NCI-H2227 treated with DMSO at 0.1 percent for 48 hours (cell line): ENCODE data around the gene IL34.

Experiments used
- DNase-seq: peaks from one replicate; lab custom pipeline; 2025; lab: John Stamatoyannopoulos, UW

The IL34 gene

DNA sequence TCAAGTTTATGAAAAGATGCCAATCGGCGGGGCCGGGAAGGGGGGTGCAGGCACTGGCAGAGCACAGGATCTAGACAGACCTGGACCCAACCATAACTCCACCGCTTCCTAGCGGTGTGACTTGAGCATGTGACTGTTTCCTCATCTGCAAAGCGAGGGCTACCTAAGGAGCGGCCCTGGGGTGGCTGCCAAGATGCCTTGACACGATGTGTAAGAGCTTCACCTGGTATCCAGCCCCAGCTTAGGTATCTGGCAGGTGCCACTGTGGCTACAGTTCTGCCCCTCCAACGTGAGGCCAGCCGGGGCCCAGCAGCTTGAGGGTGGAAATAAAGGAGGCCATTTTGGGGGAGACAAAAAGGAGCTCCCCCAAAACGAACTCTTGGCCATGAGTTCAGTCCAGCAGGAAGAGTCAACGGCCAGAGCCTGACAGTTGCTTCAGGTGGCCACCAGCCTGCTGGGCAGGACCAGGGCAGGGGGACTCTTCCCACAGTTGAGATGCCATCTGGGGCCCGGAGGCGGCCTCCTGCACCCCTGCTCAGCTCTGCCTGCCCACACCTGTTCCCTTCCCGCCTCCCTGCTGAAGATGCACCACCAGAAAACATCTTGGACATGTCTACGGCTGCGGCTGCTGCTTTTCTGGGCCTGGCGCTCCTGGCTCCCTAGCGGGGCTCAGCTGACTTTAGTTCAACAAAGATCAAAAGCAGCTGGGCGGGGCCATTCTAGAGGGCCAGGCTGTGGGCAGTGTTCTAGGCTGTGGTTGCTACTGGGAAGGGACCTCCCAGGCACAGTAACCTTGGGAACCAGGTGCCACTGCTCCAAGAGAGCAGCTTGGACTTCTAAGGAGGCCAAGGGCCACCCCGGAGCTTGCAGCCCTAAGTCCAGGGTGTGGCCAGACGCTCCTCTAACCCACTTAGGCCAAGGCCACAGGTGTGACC, 42.9 kb downstream of the IL34 start:
- DNase-seq, result no peak

DNA sequence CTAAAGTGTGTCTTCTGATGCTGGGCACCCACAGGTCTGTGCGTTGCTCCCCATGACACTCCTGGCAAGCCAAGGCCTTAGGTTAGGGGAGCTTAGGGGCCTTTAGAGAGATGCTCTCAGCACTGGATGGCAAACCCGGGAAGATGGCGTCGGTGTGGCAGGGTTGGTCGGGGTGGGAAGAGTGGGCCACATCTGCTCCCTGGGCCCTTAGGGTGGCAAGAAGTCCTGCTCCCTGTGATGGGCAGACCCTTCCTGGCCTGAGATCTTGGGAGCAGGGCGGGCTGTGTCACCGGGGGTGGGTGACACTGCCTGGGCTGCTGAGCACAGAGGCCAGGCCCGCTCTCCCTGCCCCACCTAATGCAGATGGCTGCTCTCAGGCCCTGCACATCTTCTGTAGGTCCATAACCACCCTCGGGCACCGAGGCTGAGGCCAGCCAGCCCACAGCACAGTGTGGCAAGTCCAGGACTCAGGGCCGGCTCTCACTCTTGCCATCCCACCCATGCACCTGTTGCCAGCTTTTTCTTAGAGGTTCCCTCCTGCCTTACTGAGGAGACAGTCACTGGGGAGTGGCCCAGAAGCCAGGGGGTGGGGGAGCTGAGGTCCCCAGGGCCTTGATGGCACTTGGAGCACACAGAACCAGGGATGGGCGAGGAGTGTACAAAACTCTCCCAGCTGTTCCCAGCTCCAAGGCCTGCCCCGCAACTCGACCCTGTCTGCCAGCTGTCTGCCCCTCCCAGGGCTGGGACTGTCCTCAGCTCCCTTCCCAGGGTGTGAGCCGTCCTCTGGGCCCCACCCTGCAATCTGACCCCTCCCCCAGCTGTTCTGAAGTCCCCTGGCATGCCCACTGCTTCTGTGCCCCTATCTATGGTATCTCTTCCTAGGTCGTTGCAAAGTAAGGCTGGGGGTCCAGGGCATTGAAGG, 43.9 kb downstream of the IL34 start:
- DNase-seq, result no peak

DNA sequence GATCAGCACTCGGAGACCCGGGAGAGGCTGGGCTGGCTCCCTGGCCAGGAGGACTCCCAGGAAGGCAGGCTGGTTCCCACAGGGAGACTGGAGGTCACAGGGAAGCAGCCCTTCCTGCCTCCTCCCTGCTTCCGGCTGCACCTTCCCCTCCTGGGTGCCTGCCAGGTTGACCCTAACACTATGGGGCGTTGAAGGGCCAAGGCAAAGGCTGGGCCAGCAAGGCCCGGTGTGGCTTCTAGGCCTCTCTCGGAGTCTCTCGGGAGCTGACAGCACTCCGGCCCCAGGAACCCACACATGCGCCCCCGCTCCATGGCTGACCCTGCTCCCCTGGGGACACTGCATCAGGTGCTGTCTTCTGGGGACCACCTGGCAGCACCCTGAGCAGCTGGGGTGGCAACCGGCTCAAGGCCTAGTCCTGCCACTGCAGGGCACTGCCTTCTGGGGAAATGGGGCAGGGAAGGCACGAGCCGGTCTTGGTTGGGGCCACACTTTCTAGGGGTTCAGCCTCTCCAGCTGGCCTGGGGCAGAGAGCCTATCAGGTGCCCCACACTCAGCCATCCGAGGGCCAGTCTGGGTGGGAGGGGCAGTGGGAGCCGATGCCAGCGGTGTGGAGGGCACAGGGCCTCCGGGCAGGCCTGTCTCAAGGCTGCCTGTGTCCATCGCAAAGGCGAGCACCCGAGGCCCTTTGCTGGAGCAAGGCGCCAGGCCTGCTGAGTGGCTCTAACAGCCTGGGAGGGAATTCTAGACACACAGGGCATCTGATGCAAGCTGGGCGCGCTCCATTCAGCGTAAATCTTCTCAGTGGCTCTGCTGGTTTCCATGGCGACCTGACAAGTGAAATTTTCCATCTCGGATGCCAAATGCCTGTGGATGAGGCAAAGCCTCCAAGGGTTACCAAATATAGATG, 45.1 kb downstream of the IL34 start:
- DNase-seq, result peak; percentile 28

DNA sequence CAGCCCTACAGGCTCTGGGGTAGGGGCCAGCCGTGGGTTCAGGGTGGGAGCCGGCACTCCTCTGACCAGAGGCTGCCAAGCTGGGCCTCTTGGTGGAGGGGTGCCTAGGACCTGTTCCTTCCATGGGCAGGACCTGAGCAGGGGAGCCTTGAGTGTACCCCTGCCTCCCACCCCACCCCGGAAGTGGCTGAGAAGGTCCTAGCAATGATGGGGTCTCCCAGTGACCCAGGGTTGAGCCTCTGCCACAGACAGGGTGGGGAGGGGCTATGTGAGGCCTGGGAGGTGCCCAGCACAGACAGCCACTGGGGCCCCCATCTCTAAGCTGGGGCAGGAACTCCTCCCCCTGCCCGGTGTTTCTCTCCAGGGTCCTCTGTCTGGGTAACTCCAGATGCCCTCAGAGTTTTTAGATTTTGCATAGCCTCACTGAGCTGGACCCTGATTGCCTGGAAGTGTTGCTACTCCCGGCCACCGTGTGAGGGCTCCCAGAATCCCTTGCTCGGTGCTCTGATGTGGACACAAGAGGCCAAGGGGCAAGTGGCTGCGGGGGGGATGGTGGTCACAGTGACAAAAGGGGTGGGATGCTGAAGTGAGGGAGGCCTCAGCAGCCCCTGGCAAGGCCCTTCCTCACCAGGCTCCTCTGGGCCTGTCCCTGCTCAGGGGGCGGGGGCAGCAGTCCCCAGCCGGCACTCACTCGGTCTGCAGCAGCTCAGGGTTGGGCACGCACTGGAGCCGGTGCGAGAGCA, 45.9 kb downstream of the IL34 start:
- DNase-seq, result no peak

DNA sequence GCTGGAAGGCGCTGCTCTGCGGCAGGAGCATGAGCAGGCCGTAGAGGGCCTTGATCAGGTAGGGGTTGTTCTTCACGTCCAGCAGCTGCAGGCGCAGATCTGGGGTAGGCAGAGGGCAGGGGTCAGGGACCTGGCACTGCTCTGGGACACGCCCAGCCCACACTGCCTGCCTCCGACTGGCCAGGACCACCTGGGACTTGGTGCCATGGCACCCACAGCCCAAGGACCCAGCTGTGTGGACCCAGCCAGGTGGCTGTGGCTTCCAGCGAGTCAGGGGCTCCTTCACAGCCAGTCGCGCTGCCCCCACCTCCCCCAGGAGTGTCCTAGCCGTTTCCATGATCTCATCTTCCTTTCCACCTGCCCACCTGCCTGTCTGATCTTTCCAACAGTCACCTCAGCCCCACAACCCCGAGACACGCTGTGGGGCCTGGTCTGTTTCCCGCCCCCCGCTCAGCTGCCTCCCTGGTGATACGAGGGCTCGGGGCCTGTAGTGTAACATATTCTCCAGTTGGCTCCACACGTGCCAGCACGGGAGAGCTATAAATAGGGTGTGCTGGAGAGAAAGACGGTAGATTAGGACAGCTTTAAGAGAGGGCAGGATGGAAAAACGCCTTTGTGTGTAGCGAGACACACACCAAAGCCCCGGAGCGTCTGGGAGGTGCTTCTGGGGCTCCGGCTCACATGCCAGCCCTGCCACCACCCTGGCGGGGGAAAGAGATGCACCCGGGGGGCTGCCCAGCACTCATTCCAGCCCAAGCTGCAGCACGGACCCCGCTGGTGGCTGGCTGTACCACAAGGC, 46.7 kb downstream of the IL34 start:
- no peak for DNase-seq

DNA sequence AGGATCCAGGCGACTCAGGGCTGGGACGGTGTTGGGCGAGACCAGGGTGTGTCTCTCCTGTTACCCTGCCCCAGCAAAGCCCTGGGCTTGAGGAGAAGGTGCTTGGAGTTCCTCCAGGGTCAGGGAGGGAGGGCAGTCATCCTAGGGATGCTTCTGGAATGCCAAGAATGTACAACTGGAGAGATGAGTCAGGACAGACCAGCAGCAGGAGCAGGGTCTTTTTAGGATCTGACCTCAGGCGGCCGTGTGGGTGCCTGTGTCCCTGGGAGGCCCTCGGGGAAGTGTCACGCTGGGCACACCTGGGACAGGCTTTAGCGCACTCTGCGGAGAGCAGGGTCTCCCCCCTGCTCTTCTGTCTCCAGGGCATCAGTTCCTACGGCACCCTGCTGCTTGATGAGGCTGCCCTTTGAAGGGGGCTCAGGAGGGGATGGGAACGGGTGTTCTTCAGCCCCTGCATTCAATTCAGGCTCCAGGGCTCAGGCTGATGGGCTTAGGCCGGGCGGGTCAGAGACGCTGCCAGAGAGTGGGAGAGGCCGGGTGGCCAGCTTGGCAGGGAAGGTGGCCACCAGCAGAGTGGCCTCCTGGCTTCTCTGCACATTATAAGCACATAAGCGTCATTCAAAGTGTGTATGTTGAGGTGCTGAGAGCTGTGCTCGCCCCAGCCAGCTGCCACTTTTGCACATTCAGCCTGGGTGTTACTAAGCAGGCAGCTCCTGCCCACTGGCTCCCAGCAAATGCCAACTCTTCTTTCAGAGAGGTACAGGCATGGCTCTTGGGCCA, 47.9 kb downstream of the IL34 start:
- DNase-seq, result no peak

DNA sequence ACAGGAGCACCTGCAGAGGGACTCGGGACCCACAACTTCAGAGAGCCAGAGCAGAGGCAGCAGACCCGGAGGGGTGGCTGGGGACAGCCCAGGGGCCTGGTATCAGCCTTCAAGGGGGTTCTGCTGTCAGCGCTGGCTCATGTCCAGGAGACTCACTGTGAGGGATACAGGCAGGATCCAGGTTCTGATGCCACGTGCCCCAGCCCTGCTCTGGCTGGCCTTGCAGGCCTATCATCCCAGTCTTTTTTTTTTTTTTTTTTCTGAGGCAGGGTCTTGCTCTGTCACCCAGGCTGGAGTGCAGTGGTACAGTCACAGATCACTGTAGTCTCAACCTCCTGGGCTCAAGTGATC, 48.5 kb downstream of the IL34 start:
- no peak for DNase-seq

DNA sequence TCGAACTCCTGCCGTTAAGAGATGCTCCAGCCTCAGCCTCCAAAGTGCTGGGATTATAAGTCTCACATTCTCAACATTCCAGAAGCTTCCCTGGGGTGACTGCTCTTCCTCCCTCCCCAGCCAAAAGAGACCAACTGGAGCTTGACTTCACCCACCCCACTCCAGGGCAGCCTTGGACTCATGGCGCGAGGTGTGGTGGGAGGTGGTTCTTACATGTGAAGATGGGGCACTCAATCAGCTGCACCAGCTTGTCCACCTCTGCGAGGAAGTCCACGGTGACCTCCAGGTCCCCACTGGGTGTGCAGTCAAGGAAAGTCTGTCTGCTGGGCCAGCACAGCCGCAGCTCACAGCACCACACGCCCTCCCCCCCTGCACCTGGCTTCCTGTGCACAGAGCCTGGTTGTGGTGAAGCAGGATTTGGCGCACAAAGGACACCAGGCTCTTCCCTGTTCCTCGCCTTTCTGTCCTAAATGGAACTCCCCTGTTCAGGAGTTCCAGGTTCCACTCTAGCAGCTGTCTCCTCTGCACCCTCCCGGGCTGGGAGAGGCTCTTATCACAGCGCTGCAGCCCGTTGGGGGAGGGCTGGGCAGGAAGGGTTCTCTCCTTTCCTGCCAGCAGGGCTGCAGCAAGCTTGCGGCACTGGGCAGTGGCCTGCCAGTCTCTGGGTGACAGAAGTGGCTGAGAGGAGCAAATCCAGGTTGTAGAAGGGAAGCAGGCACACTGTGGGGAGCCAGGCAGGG, 49.1 kb downstream of the IL34 start:
- DNase-seq, result no peak

DNA sequence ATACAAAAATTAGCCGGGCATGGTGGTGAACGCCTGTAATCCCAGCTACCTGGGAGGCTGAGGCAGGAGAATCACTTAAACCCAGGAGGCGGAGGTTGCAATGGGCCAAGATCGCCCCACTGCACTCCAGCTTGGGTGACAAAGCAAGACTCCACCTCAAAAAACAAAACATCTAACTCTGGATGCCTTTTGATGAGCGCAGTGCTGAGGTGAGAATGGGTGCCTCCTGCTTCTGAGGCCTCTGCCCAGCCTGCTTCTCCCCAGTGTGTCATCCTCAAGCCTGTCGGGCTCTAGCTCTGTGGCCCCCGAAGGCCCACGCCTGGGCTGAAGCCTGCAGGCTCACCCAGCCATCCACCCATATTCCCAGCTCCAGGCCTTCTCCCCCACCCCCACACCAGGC, 50.0 kb downstream of the IL34 start:
- no peak for DNase-seq

DNA sequence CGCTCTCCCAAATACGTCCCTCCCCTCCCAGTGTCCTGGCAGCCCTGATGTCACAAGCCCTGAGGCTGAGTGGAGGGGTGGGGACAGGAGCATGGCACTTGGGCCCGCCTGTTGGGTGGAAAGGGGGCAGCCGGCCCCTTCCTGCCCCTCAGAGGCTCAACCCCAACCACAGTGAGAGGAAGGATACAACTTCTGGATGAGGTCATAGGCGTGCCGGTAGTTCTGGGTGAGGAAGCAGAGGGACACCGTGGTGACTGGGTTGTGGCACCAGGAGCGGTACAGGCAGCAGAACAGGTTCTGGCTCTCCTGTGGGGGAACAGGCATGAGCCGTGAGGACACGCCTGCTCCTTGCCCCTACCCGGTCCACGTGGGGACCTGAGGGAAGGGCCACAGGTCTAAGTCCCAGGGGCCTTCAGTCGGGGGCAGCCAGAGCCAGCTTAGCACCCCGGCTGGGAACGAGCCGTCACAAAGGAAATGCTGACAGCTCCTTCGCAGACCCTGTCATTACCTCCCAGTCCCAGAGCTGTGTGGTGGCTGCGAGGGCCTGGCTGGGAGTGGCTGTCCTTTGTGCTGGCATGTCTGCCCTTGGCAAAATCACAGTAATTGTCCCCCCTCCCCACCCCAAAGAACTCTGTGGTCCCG, 50.7 kb downstream of the IL34 start:
- peak; percentile 41 for DNase-seq

DNA sequence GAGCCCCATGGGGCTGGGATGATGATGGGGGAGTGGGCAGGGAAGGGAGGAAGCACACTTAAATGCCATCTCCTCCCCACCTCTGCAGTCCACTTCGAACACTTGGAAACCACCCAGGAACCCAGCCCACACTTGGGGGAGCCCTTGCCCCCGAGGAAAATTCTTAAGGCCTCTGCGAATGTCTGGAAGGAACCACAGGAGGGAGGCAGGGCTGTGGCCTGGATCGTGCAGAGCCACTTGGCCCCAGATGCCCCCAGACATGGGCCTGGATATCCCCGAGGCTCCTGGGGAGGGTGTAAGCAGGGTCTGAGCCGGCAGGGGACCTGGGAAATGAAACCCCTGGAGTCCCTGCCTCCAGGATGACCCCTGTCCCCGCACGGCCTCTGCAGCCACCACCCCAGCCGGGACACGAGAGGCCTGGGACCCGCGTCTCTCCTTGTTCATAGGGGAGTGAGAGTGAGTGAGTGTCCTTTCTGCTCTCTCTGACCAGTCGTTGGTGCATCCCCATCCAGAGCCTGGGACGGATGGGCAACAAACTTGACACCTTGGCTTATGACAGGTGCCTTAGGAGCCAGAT, 51.3 kb downstream of the IL34 start:
- DNase-seq, result no peak

DNA sequence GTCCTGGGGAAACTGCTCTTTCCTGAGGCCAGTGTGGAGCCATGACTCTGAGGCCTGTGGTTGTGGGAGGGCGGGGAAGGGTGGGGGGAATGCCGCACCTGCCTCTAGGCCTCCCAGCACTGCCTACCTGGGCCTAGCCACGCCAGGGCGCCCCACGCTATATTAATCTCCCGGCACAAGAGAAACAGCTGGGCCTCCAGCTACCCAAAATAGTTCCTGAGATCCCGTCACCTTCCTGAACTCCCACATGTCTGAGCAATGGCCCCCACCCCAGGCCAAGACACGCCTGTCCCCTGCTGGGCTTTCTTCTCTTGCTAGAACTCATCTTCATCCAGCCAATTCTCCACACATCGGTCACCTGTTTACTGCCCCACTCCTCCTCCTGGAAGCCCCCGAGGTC, 52.5 kb downstream of the IL34 start:
- DNase-seq, result no peak

DNA sequence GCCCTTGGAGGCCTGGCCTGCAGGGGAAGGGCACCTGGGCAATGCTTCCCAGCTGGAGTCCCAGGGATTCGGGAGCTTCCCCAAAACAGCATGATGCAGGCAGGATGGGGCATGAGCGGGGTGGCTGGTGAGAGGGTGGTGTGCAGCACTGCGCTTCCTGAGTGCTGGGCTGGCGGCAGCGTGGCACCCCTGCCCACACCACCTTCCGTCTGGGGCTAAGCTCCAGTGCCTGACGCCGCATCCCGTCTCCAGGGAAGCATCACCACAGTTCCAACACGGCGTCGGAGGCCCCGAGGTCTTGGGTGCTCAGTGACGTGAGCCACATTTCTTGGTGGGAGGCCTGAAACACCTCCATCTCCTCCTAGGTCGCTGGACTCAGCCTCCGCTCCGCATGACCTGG, 53.3 kb downstream of the IL34 start:
- DNase-seq, result no peak

DNA sequence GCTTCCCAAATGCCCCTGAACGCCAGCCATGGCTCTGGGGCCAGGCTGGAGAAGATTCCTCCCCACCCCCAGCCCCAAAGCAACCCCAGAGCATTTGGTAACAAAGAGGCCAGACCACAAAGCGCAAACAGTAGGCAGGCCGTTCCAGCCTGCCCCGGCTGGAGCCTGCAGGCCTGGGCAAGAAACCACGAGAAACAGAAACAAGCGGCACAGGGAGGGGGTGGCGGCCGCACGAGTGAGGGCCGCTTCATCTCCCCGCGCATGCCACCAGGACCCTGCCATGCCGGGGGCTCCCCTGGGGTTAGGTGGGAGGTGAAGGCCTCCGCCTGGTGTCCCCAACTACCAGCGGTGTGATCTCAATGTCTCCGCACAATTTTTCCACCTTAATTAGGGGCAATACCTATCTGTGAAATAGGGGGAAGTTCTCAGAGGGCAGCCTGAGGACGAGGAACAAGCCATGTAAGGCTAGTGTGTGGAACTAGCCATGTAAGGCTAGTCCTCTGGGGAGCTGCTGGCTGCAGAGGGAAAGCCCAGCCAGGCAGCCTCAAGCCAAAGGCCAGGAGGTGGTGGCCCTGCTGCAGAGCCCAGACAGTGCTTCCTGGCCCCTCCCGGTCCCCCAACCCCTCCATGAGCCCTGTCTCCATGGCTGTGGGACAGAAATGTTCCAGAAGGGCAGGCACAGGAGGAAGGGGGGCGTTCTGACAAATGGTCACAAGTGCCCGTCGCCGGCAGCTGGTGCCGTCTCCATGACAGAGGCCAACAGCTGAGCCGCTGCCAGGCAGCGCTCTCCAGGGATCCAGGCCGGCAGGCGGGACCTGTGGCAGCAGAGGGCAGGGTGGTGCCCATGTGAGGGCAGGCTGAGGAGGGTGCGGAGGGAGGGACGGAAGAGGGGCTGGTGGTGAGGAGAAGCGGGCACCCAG, 54.0 kb downstream of the IL34 start:
- DNase-seq, result no peak

DNA sequence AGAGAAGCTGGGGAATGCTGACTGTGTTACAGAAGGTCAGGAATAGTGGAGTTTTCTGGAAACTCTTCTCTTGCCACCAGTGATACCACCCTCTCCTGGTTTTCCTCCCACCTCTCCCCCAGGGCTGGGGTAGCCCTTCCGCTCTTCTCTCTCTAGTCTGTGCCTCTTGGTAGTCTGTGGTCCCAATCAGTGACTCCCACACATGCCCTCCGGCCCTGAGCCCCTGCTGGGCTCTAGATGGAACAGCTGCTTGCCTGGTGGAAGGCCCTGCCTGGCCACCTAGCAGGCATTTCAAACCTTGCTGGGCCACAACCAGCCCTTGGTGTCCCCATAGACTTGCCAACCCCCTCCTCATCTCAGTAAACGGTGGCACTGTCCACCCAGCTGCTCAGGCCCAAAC, 54.7 kb downstream of the IL34 start:
- no peak for DNase-seq

DNA sequence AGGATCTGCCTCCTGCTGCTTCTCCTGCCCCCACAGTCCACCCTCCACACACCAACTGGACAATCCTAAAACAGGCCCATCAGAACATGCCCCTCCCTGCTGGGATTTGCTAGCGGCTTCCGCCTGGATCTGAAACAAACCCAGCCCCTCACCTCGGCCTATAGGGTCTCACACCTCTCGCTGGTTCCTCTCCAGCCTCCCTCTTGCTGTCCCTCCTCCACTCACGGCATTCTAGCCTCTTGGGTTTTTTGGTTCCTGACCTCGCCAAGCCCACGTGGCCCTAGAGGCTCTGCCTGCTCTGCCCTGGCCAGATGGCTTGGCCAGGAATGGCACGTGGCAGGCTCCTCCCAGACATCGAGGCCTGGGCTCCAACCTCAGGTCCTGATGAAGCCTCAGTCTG, 55.2 kb downstream of the IL34 start:
- DNase-seq, result no peak

DNA sequence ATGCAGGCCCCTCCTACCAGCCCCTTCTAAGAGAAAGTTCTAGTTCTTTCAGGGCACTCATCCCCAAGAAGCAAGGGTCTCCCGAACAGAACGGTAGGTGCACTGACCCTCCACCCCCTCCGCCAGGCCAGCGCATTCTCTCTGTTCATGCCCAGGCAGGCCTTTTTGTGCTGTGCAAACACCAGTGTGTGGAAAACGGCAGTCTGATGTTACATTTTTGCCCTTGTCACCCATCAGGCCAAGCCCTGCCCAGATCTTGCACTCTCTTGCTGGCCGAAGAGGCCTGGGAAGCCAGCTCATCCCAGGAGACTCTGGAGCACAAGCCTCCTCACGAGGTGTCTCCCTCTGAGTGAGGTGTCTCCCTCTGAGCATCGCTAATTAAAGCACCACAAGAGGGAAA, 55.6 kb downstream of the IL34 start:
- no peak for DNase-seq
